Smooth muscle cell (in vitro differentiated cells): ENCODE data around the gene SEMA6B. TPM values are rescaled to one million over a fixed set of nuclear protein-coding genes. Genes with fewer than 3 reads are reported as not detected.

ENCODE experiments used
- DNase-seq: peaks from one replicate; lab custom pipeline; 2025; ENCODE audit not compliant: unreplicated experiment; lab: John Stamatoyannopoulos, UW
- H2AFZ ChIP-seq: fragments of 200-600 bp; sonication (generic); 2 replicates; pipeline ENCODE4 v1.6.0; 2016; ENCODE audit warnings: antibody characterized with exemption, low read depth, mild to moderate bottlenecking
- H3F3A ChIP-seq: fragments of 200-600 bp; sonication (generic); 2 replicates; pipeline ENCODE4 v1.6.0; 2017; ENCODE audit warnings: antibody characterized with exemption, low read depth
- H3K27ac ChIP-seq: fragments of 200-600 bp; sonication (generic); 2 replicates; pipeline ENCODE4 v1.5.1; 2016; ENCODE audit warnings: low read depth, mild to moderate bottlenecking
- H3K27me3 ChIP-seq: fragments of 200-600 bp; sonication (generic); 2 replicates; pipeline ENCODE4 v1.6.1; 2016; ENCODE audit warnings: low read depth, mild to moderate bottlenecking
- H3K36me3 ChIP-seq: fragments of 200-600 bp; sonication (generic); 2 replicates; pipeline ENCODE4 v1.5.1; 2016; ENCODE audit warnings: low read depth
- H3K4me1 ChIP-seq: fragments of 200-600 bp; sonication (generic); 2 replicates; pipeline ENCODE4 v1.5.1; 2016; ENCODE audit warnings: low read depth
- H3K4me2 ChIP-seq: fragments of 200-600 bp; sonication (generic); 2 replicates; pipeline ENCODE4 v1.6.0; 2016; ENCODE audit warnings: mild to moderate bottlenecking
- H3K4me3 ChIP-seq: fragments of 200-600 bp; sonication (generic); 2 replicates; pipeline ENCODE4 v1.5.1; 2016; ENCODE audit warnings: mild to moderate bottlenecking
- H3K79me2 ChIP-seq: fragments of 200-600 bp; sonication (generic); 2 replicates; pipeline ENCODE4 v1.6.0; 2016; ENCODE audit warnings: low read depth, mild to moderate bottlenecking
- H3K9ac ChIP-seq: fragments of 200-600 bp; sonication (generic); 2 replicates; pipeline ENCODE4 v1.6.0; 2016; ENCODE audit warnings: low read depth
- H3K9me3 ChIP-seq: fragments of 200-600 bp; sonication (generic); replicated peaks from 2 replicates; pipeline ENCODE4 v1.5.1; 2016; ENCODE audit warnings: low read depth
- H4K20me1 ChIP-seq: fragments of 200-600 bp; sonication (generic); 2 replicates; pipeline ENCODE4 v1.6.0; 2016; ENCODE audit warnings: low read depth
- WGBS: methylation state at CpG from one replicate; pipeline ENCODE4 v1.1.7; 2016; ENCODE audit warnings: low lambda C conversion rate; 5-methylcytosine and 5-hydroxymethylcytosine counted together
- polyA plus RNA-seq: library from polyadenylated mRNA; unstranded; fragments of >200 nt; fragmentation: Nextera tagmentation; extraction: Ambion mirVana; gene quantifications from 2 replicates; pipeline ENCODE4 v1.2.1, GENCODE V29; 2016
- total RNA-seq: library from RNA; depleted of rRNA; stranded (reverse); fragments of >200 nt; gene quantifications from 2 replicates; pipeline ENCODE4 v1.2.3, GENCODE V29; 2014
- TF ChIP-seq, protein P1 (sequence below): fragments of 200-600 bp; sonication (generic); IDR thresholded peaks from 2 replicates; pipeline ENCODE4 v1.5.1; 2017; ENCODE audit warnings: borderline replicate concordance, mild to moderate bottlenecking, antibody characterized with exemption; ENCODE audit not compliant: insufficient read depth, poor library complexity, severe bottlenecking

SEMA6B gene
- total and polyA plus RNA-seq, 2 experiments from 2014 or later, result 0.63 to 1.9 TPM

DNA sequence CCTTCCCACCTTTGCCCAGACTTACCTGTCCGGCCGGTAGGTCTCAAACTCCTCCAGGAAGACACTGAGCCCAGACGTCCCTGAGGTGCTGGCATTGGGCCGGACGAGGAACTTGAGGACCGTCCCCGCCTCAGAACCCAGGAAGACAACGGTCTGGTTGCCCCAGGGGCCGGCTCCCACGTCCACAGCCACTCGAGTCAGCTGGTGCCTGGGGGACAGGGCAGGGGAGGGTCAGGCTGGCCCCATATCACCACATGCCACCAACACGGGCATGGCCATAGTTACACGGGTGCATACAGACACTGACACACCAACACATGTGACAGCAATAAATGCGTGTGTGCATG is 11.3 kb downstream of the SEMA6B start:
- Histone ChIP-seq H3K79me2 (no peaks in the 10 kb centered on the region), H3K27ac (no peak overlapping the region), H3K4me1 (no peaks in the 10 kb centered on the region), H3K9me3 (no peaks in the 10 kb centered on the region), H2AFZ (no peak overlapping the region), H3K36me3 (no peaks in the 10 kb centered on the region), H3K4me3 (no peak overlapping the region), H4K20me1 (no peaks in the 10 kb centered on the region), H3F3A (no peaks in the 10 kb centered on the region), H3K4me2 (no peak overlapping the region), H3K9ac (no peak overlapping the region), H3K27me3 (no peaks in the 10 kb centered on the region)
- 86% methylated on average over 14 of the region's 14 CpGs for WGBS
- TF ChIP-seq, protein P1, sequence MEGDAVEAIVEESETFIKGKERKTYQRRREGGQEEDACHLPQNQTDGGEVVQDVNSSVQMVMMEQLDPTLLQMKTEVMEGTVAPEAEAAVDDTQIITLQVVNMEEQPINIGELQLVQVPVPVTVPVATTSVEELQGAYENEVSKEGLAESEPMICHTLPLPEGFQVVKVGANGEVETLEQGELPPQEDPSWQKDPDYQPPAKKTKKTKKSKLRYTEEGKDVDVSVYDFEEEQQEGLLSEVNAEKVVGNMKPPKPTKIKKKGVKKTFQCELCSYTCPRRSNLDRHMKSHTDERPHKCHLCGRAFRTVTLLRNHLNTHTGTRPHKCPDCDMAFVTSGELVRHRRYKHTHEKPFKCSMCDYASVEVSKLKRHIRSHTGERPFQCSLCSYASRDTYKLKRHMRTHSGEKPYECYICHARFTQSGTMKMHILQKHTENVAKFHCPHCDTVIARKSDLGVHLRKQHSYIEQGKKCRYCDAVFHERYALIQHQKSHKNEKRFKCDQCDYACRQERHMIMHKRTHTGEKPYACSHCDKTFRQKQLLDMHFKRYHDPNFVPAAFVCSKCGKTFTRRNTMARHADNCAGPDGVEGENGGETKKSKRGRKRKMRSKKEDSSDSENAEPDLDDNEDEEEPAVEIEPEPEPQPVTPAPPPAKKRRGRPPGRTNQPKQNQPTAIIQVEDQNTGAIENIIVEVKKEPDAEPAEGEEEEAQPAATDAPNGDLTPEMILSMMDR, result no peak
- DNase-seq, result no peak

DNA sequence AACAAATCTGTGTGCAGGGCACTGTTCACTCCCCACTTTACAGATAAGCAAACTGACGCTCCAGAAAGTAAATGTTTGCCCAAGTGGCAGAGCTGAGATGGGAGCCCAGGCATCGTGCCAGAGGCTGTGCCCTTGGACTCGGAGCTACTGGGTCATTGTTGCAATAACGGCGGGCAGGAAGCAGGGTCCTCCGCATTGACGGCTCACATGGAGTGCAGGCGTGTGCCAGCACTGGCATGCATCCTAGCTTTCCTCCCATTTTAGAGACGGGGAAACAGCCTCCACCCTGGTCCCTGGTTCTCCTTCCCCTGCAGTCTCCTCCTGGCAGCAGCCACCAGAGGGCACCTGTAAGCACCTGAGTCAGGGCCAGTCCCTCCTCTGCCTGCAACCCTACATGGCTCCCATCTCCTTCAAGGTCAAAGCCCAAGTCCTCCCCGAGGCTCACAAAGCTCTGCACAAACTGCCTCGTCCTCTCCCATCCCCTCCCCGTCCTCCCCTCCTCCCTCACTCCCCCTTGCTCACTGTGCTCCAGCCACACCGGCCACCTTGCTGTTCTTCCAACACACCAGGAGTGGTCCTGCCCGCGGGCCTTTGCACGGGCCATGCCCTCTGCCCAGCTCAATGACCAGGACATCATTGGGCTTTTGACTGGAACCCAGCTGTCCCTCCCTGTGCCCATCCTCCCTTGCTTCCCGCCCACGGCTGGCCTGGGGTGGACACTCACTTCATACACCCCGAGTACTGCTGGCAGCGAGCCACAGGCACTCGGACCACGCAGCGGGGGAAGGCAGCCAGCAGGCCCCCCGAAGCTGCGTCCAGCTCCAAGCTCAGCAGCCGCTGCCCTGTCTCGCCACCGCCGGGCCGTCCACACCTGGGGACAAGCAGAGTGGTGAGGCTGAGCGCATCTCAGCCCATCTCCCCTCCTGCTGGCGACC is 11.9 kb downstream of the SEMA6B start:
- 89% methylated on average over 31 of the region's 32 CpGs for WGBS
- no peak overlapping the region for H3K27ac ChIP-seq
- H3F3A ChIP-seq, result no peaks in the 10 kb centered on the region
- no peaks in the 10 kb centered on the region for H3K27me3 ChIP-seq
- no peak overlapping the region for H3K4me2 ChIP-seq
- no peaks in the 10 kb centered on the region for H3K4me1 ChIP-seq
- no peaks in the 10 kb centered on the region for H3K9me3 ChIP-seq
- TF ChIP-seq, protein P1, result peak; percentile 21
- no peak overlapping the region for H3K9ac ChIP-seq
- H2AFZ ChIP-seq, result no peak overlapping the region
- no peak overlapping the region for H3K4me3 ChIP-seq
- no peaks in the 10 kb centered on the region for H3K79me2 ChIP-seq
- DNase-seq, result no peak
- no peaks in the 10 kb centered on the region for H3K36me3 ChIP-seq
- no peaks in the 10 kb centered on the region for H4K20me1 ChIP-seq

DNA sequence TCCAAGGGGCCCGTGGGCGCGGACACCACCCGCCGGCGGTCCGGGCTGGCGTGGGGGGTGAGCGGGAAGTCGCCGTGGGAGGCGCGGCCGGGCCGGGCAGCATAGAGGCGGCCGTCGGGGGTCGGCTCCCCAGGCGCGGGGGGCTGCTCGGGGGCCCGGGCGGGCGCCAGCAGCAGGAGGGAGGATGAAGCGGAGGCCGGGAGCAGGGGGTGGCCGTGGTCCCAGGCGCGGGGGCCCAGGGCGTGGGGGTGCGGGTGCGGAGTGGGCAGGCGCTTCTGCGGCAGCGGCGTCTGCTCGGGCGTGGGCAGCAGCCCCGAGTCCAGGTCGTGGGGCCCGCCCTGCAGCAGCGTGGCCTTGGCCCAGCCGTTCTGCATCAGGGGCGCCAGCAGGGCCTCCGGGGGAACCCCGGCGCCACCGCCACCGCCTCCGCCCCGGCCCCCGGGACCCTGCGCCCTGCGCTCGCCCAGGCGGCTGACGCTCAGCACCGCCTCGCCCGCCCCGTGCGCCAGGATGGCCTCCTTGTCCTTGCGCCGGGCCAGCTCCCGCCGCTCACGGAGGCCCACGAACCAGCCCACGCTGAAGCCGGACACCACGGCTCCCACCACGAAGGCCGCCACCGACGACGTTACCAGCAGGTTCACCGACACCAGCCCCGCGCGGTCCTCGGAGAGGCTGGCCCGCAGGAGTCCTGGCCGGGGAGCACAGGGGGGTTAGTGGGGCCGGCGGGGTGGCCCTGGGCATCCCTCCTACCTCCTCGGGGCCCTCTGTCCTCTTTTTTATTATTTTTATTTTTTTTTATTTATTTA is 15.4 kb downstream of the SEMA6B start:
- no peaks in the 10 kb centered on the region for H3K4me1 ChIP-seq

More for the DNA sequence above, 15.4 kb downstream of the SEMA6B start:
- Histone ChIP-seq H2AFZ (no peak overlapping the region), H3K79me2 (no peaks in the 10 kb centered on the region), H3K9ac (no peak overlapping the region), H4K20me1 (no peaks in the 10 kb centered on the region), H3K36me3 (no peaks in the 10 kb centered on the region), H3K9me3 (peaks cover 2% of the 10 kb centered on the region), H3K4me2 (no peak overlapping the region), H3K27ac (no peak overlapping the region), H3F3A (no peaks in the 10 kb centered on the region), H3K4me3 (no peak overlapping the region), H3K27me3 (no peaks in the 10 kb centered on the region)
- WGBS, result 98% methylated on average over 10 of the region's 87 CpGs
- TF ChIP-seq, protein P1, result no peak
- no peak for DNase-seq
